WI38 (cell line): ENCODE results near the gene ABTB2.

Experiments
- H3K4me3 ChIP-seq: 2 replicates; pipeline ENCODE4 v1.5.1; 2011; ENCODE audit warnings: low read depth, mild to moderate bottlenecking, control low read depth, low read length
- TF ChIP-seq, protein P1 (sequence below): IDR thresholded peaks from 2 replicates; pipeline ENCODE4 v1.5.1; 2012; ENCODE audit warnings: low read depth, mild to moderate bottlenecking, control low read depth, low read length

ABTB2 gene

DNA sequence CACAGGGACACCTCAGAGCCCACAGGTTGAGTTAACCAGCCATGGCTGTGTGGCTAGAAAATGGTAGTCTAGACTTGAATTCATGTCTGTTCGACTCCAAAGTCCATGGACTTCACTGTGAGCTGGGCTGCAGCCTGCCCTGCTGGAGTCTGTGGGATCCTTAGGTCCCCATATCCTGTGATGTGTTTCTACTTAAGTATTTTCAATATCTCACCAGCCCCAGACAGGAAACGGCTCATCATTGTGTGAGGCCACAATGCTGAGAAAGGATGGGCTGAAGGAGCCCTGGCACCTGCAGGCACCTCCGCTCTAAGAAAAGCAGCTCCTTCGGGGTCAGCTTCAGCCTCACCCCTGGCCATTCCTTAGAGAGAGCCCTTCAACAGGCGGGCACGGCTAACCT is 159.3 kb downstream of the ABTB2 start:
- TF ChIP-seq, protein P1, sequence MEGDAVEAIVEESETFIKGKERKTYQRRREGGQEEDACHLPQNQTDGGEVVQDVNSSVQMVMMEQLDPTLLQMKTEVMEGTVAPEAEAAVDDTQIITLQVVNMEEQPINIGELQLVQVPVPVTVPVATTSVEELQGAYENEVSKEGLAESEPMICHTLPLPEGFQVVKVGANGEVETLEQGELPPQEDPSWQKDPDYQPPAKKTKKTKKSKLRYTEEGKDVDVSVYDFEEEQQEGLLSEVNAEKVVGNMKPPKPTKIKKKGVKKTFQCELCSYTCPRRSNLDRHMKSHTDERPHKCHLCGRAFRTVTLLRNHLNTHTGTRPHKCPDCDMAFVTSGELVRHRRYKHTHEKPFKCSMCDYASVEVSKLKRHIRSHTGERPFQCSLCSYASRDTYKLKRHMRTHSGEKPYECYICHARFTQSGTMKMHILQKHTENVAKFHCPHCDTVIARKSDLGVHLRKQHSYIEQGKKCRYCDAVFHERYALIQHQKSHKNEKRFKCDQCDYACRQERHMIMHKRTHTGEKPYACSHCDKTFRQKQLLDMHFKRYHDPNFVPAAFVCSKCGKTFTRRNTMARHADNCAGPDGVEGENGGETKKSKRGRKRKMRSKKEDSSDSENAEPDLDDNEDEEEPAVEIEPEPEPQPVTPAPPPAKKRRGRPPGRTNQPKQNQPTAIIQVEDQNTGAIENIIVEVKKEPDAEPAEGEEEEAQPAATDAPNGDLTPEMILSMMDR = no peak
- H3K4me3 ChIP-seq = no peak overlapping the region

DNA sequence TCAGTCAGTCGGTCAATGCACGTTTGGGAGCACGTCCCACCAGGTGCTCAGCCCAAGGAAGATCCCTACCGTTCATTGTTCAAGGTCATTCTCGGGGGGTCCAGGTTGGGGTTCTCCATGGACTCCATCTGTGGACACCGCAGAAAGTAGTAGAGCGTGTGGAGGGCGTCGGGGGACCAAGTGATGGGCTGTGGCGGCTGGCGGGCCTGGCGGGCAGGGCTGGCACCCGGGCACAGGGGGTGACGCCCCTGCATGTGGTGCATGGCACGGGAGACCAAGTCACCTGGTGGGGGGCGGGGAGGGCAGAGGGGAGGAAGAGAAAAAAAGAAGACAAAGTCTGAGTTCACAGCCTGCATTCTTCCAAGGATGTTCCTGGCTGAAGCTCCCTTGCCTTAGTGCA is 160.6 kb downstream of the ABTB2 start:
- TF ChIP-seq, protein P1 = no peak
- no peak overlapping the region for H3K4me3 ChIP-seq

DNA sequence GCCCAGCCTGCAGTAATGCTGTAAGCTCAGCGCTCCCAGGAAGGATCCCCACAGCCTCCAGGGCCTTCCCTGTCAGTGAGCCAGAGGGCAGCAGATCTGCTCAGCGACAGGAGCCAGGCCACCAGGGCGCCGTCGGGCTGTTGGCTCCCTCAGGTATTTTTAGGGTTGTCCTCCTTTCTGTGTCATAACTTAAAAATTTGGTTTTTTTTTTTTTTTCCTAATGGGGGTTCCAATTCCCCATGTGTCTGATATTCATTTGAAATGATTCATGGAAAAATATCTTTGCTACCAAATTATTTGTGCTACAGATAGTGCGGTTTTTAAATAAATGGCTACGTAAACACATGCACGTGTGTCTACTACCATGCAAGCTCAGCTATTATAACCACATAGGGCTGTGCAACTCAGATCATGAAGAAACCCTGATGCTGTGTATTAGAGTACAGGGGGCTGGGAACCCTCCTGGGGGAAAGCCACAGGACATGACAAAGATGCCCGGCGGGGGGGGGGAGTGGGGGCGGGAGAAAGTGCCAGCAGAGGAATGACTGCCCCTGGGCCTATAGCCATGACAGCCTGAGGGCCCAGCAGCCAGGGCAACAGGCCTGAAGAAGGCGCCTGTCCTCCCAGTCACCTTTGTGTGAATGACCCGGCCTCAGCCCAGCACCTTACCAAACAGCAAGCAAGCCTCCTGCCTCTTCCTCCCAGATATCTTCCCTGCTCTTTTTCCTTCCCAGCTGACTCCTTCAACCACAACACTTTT is 163.1 kb downstream of the ABTB2 start:
- H3K4me3 ChIP-seq = no peak overlapping the region
- TF ChIP-seq, protein P1 = no peak

DNA sequence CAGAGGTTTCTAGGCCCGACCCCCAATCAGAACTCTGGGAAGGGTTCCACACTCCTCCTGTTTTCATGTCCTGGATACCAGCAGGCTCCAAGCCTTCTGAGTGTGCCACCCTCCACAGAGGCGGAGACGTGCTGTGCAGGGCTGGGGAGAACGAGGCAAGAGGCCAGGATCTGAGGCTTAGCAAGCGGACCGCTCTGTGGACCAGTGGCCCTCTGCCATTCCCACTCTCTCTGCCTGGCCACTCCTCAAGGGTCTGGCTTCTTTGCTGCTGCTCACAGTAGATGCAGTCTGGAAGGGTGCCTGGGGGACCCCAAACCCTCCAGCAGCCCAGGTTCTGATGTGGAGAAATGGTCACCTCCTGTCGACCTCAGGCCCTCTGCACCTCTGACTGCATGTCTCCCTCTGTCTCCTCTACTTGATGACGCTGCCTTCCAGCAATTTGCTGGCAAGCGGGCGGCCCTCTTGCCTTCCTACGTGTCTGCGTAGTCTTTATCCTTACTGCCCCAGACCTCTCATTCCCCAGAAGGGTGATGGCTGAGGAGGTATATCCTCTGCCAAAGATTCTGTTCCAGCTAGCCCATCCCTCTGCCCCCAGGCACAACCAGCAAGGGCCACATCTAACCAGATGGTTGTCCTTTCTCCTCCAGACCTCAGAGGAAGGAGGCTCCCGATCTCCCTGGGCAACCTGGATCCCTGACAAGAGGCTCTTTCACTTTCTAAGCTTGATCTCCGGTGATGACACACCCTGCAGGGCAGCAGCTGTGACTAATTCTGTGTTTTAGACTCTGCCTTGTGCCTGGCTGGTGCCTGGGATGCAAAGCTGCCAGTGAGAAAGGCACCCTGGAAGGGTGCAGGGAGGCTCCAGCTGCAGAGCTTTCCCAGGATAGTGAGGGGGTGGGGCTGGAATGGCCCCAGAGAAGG is 165.1 kb downstream of the ABTB2 start:
- TF ChIP-seq, protein P1 = no peak

DNA sequence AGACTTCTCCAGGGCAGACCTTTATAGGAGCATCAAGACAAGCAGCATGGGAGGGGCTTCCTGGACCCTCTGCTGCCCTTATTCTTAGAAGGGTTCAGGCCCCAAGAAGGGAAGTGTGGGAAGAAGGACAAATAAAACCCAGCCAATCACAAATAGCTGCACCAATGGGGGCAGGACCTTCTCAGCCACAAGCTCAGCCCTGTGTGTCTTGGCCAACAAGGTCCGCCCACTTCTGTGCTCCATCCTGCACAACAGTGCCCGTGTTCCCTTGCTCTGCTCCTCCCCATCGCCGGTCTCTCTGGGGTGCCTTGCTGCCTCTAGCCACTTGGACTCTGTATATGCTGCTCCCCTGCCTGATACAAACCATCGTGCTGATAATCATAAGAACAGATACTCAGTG is 166.2 kb downstream of the ABTB2 start:
- H3K4me3 ChIP-seq = no peak overlapping the region
- TF ChIP-seq, protein P1 = no peak

More for the DNA sequence above, 165.1 kb downstream of the ABTB2 start:
- peak overlapping the region; percentile 53 for H3K4me3 ChIP-seq

DNA sequence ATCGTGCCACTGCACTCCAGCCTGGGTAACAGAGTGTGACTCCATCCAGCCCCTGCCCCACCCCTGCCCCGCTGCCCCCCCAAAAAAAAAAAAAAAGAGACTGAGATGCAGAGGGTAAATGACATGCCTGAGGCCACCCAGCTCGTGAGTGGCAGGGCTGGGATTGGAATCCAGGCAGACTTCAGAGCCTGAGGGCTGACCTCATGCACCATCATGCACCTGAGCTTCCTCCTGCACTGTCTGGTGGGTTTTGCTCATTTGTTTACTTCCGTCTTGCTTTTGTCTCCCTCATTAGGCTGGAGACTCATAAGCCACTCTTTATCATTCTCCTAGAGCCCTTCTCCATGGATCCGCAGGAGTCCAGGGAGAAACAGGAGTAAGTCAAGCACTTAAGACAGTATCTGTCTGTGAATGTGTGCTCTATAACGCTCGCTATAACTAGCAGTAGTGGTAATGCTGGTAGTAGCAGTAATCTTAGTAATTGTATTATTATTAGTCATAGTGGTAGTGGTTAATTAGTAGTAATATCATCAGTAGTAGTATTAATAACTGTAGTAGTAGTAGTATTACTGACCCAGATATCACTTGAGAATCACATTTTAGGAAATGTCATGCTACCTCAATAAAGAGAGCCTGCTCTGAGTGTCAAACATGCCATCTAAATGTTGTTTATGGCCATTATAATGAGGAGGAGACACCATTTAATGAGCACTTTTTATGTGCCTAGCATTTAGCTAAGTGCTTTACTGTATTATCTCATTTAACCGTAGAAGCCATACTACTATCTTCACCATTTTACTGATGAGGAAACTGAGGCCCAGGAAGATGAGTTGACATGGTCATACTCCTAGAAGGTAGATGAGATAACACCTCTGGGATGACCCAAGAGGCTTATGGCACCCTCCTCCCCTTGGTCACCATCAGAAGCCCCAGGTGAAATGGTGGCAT is 167.3 kb downstream of the ABTB2 start:
- H3K4me3 ChIP-seq = no peak overlapping the region
- TF ChIP-seq, protein P1 = no peak
